ENCODE results near the gene DHRS7B. TPM values are rescaled to one million over a fixed set of nuclear protein-coding genes. Genes with fewer than 3 reads are reported as not detected.

DHRS7B gene
- total and polyA plus RNA-seq, 11 donors = 20.2 to 45.2 (median 35.7) TPM

DNA sequence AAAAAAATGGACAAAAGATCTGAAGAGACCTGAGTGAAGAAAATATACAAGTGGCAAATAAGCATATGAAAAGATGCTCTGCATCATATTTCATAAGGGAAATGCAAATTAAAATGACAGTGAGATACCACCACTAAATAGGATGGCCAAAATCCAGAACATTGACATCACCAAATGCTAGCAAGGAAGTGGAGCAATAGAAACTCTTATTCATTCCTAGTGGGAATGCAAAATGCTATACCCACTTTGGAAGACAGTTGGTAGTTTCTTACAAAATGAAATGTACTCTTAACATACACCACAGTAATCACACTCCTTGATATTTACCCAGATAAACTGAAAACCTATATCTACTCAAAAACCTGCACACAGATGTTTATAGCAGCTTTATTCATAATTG lies 33.6 kb downstream of the DHRS7B start:
- Histone ChIP-seq H3K9me3 (peaks cover 0 to 10% (median 2%) of the 10 kb centered on the region in 12 donors), H3K4me1 (peaks cover 4 to 32% (median 20%) of the 10 kb centered on the region in 12 donors), H3K4me3 (no peak overlapping the region), H3K27ac (no peak overlapping the region), H3K27me3 (no peaks in the 10 kb centered on the region), H3K36me3 (no peaks in the 10 kb centered on the region)
- DNase-seq = no peak
- ATAC-seq = no peak
- intact Hi-C loops (cut with DNase I) = loop anchor here in 1 of 10 donors (5.0 kb wide), 1 partner anchor 33 kb away; the partner anchor contains the start of gene DHRS7B
- TF ChIP-seq POLR2A (IDR thresholded peaks at IDR 0.05) = no peak
- TF ChIP-seq, protein P1, sequence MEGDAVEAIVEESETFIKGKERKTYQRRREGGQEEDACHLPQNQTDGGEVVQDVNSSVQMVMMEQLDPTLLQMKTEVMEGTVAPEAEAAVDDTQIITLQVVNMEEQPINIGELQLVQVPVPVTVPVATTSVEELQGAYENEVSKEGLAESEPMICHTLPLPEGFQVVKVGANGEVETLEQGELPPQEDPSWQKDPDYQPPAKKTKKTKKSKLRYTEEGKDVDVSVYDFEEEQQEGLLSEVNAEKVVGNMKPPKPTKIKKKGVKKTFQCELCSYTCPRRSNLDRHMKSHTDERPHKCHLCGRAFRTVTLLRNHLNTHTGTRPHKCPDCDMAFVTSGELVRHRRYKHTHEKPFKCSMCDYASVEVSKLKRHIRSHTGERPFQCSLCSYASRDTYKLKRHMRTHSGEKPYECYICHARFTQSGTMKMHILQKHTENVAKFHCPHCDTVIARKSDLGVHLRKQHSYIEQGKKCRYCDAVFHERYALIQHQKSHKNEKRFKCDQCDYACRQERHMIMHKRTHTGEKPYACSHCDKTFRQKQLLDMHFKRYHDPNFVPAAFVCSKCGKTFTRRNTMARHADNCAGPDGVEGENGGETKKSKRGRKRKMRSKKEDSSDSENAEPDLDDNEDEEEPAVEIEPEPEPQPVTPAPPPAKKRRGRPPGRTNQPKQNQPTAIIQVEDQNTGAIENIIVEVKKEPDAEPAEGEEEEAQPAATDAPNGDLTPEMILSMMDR (IDR thresholded peaks at IDR 0.05) = no peak

GRCh38 chr17:21161498-21162393 lies 35.0 kb downstream of the DHRS7B start:
- Histone ChIP-seq H3K9me3 (no peaks in the 10 kb centered on the region), H3K4me3 (peak overlapping the region in 1 of 12 donors; percentile 8), H3K4me1 (peaks cover 4 to 44% (median 26%) of the 10 kb centered on the region in 12 donors), H3K36me3 (no peaks in the 10 kb centered on the region), H3K27ac (peak overlapping the region; percentile 17 to 83 (median 64)), H3K27me3 (no peaks in the 10 kb centered on the region)
- intact Hi-C loops (cut with DNase I) = loop anchor here in 1 of 10 donors (5.0 kb wide), 1 partner anchor 34 kb away; the partner anchor contains the start of gene DHRS7B
- 33 to 41% (median 33%) methylated on average over 7 of the region's 7 CpGs for WGBS, 4 donors
- no peak for DNase-seq
- TF ChIP-seq, protein P1 (IDR thresholded peaks at IDR 0.05) = no peak
- no peak for TF ChIP-seq POLR2A (IDR thresholded peaks at IDR 0.05)
- peak in 3 of 4 donors; percentile 38 to 52 (median 47) for ATAC-seq

DNA sequence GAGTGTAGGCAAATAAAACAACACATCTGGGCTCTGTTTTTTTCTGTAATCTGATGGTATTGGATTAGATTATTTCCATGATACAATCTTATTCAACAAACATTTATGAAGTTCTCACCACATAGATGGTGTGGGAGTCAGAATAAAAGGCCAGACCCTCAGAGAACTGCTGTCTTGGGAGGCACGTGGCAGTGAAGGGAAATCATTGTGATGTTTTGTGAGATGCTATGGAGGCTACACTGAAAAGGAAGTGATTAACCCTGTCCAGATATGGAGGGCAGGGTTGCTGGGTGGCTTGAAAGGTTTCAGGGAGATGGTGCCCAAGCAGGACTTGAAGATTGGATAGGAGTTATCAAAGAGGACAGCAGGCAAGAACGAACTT lies 35.6 kb downstream of the DHRS7B start:
- Histone ChIP-seq H3K9me3 (no peaks in the 10 kb centered on the region), H3K36me3 (no peaks in the 10 kb centered on the region), H3K27ac (peak overlapping the region in 10 of 12 donors; percentile 31 to 83 (median 64)), H3K27me3 (no peaks in the 10 kb centered on the region), H3K4me3 (no peak overlapping the region), H3K4me1 (peaks cover 4 to 49% (median 30%) of the 10 kb centered on the region in 12 donors)
- intact Hi-C loops (cut with DNase I) = loop anchor here in 1 of 10 donors (5.0 kb wide), 1 partner anchor 35 kb away; the partner anchor contains the start of gene DHRS7B
- DNase-seq (no peak), ATAC-seq (no peak)
- no peak for TF ChIP-seq POLR2A (IDR thresholded peaks at IDR 0.05)
- TF ChIP-seq, protein P1 (IDR thresholded peaks at IDR 0.05) = no peak
- 53 to 67% (median 59%) methylated on average over 2 of the region's 2 CpGs for WGBS, 4 donors

GRCh38 chr17:21163101-21163500 lies 36.3 kb downstream of the DHRS7B start:
- Histone ChIP-seq H3K36me3 (no peaks in the 10 kb centered on the region), H3K4me1 (peaks cover 4 to 56% (median 33%) of the 10 kb centered on the region in 12 donors), H3K4me3 (no peak overlapping the region), H3K9me3 (no peaks in the 10 kb centered on the region), H3K27me3 (no peaks in the 10 kb centered on the region), H3K27ac (peak overlapping the region in 2 of 12 donors; percentile 15 to 78)
- ATAC-seq = no peak
- 94 to 98% (median 95%) methylated on average over 6 of the region's 6 CpGs for WGBS, 4 donors
- TF ChIP-seq, protein P1 (IDR thresholded peaks at IDR 0.05) = no peak
- TF ChIP-seq POLR2A (IDR thresholded peaks at IDR 0.05) = no peak
- DNase-seq = no peak
- intact Hi-C loops (cut with DNase I) = loop anchor here in 1 of 10 donors (5.0 kb wide), 1 partner anchor 36 kb away; the partner anchor contains the start of gene DHRS7B

Data from heart left ventricle (tissue), 16 donors.